Naive B cell (primary cell): ENCODE results near the gene PATJ. TPM values are rescaled to one million over a fixed set of nuclear protein-coding genes. Genes with fewer than 3 reads are reported as not detected.

Experiments
- ATAC-seq, 2 donors: fragments of 150-1000 bp; cut with Tn5 transposase; 2 replicates each; pipeline ENCODE4 v1.10.0; 2021; ENCODE audit warnings: low read depth in 2 of 2, mild to moderate bottlenecking in 2 of 2, moderate library complexity in 2 of 2
- DNase-seq: peaks from one replicate; pipeline ENCODE4 v3.0.0; 2022
- H3K27ac Mint-ChIP-seq, 6 donors: one replicate each; pipeline ENCODE4 v1.8.0; 2020 to 2022; ENCODE audit warnings: mild to moderate bottlenecking in 6 of 6, mixed read lengths in 6 of 6, moderate library complexity in 5 of 6, inconsistent platforms in 2 of 6
- H3K27me3 Mint-ChIP-seq, 3 donors: one replicate each; pipeline ENCODE4 v1.8.0; 2021 to 2022; ENCODE audit warnings: mixed read lengths in 3 of 3, mild to moderate bottlenecking in 1 of 3
- H3K36me3 Mint-ChIP-seq, 2 donors: one replicate each; pipeline ENCODE4 v1.8.0; 2020 to 2022; ENCODE audit warnings: mixed read lengths in 2 of 2, inconsistent platforms in 1 of 2, mild to moderate bottlenecking in 1 of 2
- H3K4me1 Mint-ChIP-seq, 3 donors: one replicate each; pipeline ENCODE4 v1.8.0; 2020 to 2022; ENCODE audit warnings: mixed read lengths in 3 of 3, inconsistent platforms in 1 of 3, mild to moderate bottlenecking in 1 of 3, moderate library complexity in 1 of 3
- H3K4me3 Mint-ChIP-seq, 8 donors: one replicate each; pipeline ENCODE4 v1.8.0; 2020 to 2022; ENCODE audit warnings: mild to moderate bottlenecking in 8 of 8, mixed read lengths in 8 of 8, moderate library complexity in 8 of 8, inconsistent platforms in 2 of 8
- H3K9me3 Mint-ChIP-seq, 7 donors: one replicate each; pipeline ENCODE4 v1.8.0; 2020 to 2022; ENCODE audit warnings: mixed read lengths in 7 of 7, mild to moderate bottlenecking in 5 of 7, inconsistent platforms in 2 of 7, moderate library complexity in 1 of 7
- polyA plus RNA-seq, 6 donors: library from polyadenylated mRNA; unstranded; fragments of 300-500 nt; fragmentation: Illumina TruSeq; gene quantifications; one replicate each; pipeline ENCODE4 v1.2.3, GENCODE V29; 2021; ENCODE audit warnings: low read depth in 6 of 6

Gene PATJ
- polyA plus RNA-seq, 6 donors from 2014 or later: 5.5 to 18.9 (median 11.0) TPM

DNA sequence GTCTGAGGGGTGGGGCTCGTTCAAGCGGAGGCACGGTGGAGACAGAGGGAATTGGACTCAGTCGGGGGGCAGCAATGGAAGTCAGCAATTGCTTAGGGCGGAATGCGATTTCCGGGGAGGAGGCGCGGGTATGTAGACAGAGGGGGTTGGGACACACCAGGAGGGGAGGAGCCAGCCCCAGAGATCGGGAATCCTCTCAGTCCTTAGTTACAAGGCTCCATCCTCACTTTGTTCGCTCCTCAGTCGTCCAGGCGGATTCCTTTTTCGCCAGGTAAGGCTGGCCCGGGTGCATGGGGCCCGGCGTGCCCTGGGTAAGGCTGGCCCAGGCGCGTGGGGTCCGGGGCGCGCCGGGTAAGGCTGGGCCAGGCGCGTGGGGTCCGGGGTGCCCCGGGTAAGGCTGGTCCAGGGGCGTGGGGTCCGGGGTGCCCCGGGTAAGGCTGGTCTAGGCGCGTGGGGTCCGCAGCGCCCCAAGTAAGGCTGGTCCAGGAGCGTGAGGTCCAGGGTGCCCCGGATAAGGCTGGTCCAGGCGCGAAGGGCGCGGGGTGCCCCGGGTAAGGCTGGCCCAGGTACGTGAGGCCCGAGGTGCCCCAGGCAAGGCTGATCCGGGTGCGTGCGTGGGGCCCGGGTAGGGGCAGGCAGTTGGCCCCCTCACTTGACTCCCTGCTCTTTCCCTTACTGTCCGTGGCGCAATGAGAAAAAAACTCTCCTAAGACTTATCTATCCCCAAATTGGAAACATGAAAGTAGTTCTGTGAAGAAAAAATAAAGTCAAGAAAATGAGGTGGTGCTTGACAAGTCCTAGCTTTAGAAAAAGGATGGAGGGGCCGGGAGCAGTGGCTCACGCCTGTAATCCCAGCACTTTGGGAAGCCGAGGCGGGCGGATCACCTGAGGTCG is 452.6 kb downstream of the PATJ start, which contains the start of gene L1TD1:
L1TD1 (plus strand) TSS at position 199 of the 894 bp plus-strand sequence. CDS start 11,780 bp downstream, outside the sequence.
- H3K27ac Mint-ChIP-seq: no peak within 1 kb of the TSS

DNA sequence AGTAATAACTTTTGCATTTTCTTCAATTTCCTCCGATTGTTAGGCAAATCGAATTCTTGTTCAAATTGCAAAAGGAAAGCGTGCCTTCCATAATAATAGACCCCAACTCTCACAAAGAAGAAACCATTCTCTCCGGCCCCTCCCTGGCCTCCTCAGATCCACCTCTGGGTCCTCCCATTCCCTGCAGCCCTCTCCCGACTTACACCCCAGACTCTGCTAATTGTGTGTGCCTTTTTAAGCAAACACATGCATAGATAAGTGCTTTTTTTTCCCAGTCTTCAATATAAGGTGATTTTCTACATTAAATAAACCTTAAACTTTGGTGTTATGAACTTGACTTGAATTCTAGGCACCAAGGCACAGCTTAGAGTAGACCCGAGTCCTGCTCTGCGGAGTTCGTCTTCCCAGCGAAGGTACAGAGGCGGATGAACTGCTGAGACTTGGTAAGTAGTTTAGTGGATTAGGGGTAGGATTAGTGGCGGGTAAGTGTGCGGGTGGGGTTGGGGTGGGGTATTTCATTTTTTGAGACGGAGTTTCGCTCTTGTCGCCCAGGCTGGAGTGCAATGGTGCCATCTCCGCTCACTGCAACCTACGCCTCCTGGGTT is 453.9 kb downstream of the PATJ start:
- ATAC-seq (no peak), DNase-seq (no peak)
- H3K4me1 Mint-ChIP-seq: peaks cover 0 to 10% (median 8%) of the 10 kb centered on the region in 3 donors
- H3K27me3 Mint-ChIP-seq: peaks cover 38 to 55% (median 40%) of the 10 kb centered on the region in 3 donors
- peaks cover 2 to 16% (median 11%) of the 10 kb centered on the region in 7 donors for H3K9me3 Mint-ChIP-seq
- no peak overlapping the region for H3K27ac Mint-ChIP-seq
- peaks cover 6 to 8% of the 10 kb centered on the region in 2 donors for H3K36me3 Mint-ChIP-seq
- H3K4me3 Mint-ChIP-seq: no peak overlapping the region

More for the DNA sequence above, 452.6 kb downstream of the PATJ start, which contains the start of gene L1TD1:
- peaks cover 2 to 16% (median 11%) of the 10 kb centered on the region in 7 donors for H3K9me3 Mint-ChIP-seq
- peaks cover 6 to 8% of the 10 kb centered on the region in 2 donors for H3K36me3 Mint-ChIP-seq
- no peak for ATAC-seq
- DNase-seq: no peak
- H3K4me1 Mint-ChIP-seq: peaks cover 0 to 10% (median 8%) of the 10 kb centered on the region in 3 donors
- H3K4me3 Mint-ChIP-seq: peak within 1 kb of the TSS in 4 of 8 donors; percentile 27 to 63 (median 40)
- peaks cover 38 to 55% (median 40%) of the 10 kb centered on the region in 3 donors for H3K27me3 Mint-ChIP-seq

DNA sequence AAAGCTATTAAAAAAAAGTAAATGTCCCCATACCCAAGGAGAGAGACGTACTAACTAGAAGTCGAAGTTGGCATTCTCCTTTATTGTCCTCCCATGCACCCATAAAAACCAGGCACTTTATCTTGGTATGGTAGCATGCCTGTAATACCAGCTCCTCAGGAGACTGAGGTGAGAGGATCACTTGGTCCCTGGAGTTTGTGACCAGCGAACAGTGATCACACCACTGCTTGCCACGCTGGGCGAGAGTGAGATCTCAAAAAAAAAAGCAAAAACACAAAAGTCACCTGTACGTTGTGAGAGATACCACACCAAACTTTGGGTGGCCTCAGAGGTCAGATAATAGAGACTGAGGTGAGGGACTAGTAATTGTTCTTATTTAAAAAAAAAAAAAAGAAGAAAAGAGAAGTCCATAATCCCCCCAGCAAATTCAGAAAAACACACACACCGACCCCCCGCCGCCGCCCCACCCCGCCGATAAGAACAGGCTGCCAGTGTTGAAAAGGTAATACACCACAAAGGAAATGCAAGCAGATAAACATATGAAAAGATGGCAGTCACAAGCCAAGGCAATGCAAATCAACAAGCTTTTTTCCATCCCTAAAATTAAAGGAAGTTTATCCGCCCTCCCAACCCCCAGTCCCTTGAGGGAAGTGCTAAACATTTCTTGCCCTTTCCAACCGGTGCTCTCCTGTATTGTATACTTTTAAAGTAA is 455.9 kb downstream of the PATJ start:
- Mint-ChIP-seq H3K27me3 (peaks cover 26 to 47% (median 33%) of the 10 kb centered on the region in 3 donors), H3K9me3 (peaks cover 2 to 16% (median 11%) of the 10 kb centered on the region in 7 donors), H3K36me3 (peaks cover 6 to 8% of the 10 kb centered on the region in 2 donors), H3K27ac (no peak overlapping the region), H3K4me3 (no peak overlapping the region), H3K4me1 (peaks cover 0 to 10% (median 8%) of the 10 kb centered on the region in 3 donors)
- ATAC-seq (no peak), DNase-seq (no peak)

DNA sequence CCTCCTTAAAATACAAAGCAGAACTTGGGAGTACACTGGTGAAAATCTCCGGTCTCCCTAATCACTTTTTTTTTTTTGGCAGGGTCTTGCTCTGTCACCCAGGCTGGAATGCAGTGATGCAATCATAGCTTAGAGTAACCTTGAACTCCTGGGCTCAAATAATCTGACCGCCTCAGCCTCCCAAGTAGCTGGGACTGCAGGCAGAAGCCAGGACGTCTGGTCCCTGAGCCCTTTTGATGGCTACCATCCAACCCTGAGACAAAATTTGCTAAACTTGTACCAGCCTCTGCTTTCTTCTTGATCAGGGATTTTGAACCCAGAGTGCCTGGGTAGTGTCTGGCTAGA is 456.5 kb downstream of the PATJ start:
- peaks cover 2 to 12% (median 11%) of the 10 kb centered on the region in 7 donors for H3K9me3 Mint-ChIP-seq
- no peak for DNase-seq
- H3K27me3 Mint-ChIP-seq: peaks cover 21 to 42% (median 29%) of the 10 kb centered on the region in 3 donors
- no peak overlapping the region for H3K27ac Mint-ChIP-seq
- peaks cover 0 to 10% (median 5%) of the 10 kb centered on the region in 3 donors for H3K4me1 Mint-ChIP-seq
- ATAC-seq: no peak
- peak overlapping the region in 1 of 8 donors; percentile 47 for H3K4me3 Mint-ChIP-seq
- H3K36me3 Mint-ChIP-seq: peaks cover 6 to 8% of the 10 kb centered on the region in 2 donors

DNA sequence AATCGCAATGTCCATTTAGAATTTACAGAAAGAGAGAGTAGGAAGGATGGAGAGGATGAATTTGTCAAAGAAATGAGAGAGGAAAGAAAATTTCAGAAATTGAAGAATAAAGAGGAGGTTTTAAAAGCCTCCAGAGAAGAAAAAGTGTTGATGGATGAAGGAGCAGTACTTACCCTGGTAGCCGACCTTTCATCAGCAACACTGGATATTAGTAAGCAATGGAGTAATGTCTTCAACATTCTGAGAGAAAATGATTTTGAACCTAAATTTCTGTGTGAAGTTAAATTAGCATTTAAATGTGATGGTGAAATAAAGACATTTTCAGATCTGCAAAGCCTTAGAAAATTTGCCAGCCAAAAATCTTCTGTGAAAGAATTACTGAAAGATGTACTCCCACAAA is 464.9 kb downstream of the PATJ start:
- peaks cover 7 to 30% (median 24%) of the 10 kb centered on the region in 7 donors for H3K9me3 Mint-ChIP-seq
- peaks cover 0 to 9% (median 4%) of the 10 kb centered on the region in 3 donors for H3K27me3 Mint-ChIP-seq
- H3K36me3 Mint-ChIP-seq: peaks cover 5 to 11% of the 10 kb centered on the region in 2 donors
- no peak overlapping the region for H3K27ac Mint-ChIP-seq
- DNase-seq: no peak
- H3K4me1 Mint-ChIP-seq: no peaks in the 10 kb centered on the region
- ATAC-seq: no peak
- H3K4me3 Mint-ChIP-seq: no peak overlapping the region

DNA sequence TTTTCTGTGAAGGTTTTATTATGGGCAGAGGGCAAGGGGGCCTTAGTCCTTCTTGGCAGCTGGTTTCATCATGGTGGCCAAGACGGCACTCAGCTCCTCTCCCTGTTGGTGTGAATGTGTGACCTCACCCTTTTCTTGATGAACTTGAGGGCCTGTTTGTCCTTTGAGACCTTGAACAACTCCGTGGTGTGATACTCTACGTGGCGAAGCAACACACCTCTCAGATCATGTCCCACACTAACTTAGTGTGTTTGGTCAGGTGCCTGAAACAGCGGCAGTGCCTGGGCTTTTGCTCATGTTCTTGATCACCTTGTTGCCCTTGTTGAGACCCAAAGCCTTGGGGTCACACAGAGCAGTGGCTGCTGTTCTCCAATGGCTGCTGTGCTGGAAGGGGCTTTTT is 465.8 kb downstream of the PATJ start:
- peaks cover 7 to 32% (median 26%) of the 10 kb centered on the region in 7 donors for H3K9me3 Mint-ChIP-seq
- no peak for DNase-seq
- no peak overlapping the region for H3K27ac Mint-ChIP-seq
- peaks cover 0 to 9% (median 4%) of the 10 kb centered on the region in 3 donors for H3K27me3 Mint-ChIP-seq
- H3K36me3 Mint-ChIP-seq: peaks cover 5 to 11% of the 10 kb centered on the region in 2 donors
- ATAC-seq: no peak
- H3K4me3 Mint-ChIP-seq: peak overlapping the region in 1 of 8 donors; percentile 11
- H3K4me1 Mint-ChIP-seq: no peaks in the 10 kb centered on the region

DNA sequence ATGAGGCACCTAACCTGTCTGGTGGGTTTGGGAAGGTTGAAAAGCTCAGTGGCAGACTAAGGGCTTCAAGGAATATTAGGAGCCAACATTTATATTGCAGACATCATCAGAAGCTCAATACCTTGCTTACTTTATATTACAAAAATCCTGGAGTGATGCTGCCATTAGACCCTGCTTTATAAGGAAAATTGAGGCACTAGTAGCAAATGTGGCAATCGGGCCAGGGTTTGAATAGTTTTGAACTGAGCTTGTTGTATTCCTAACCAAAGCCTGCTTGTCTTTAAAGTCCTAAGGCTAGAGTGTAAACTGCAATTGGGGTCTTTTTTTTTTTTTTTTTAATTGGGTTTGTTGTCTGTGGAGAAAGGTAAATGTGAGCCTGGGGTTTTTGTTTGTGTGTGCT is 466.7 kb downstream of the PATJ start:
- Mint-ChIP-seq H3K9me3 (peaks cover 7 to 32% (median 28%) of the 10 kb centered on the region in 7 donors), H3K4me3 (no peak overlapping the region), H3K4me1 (no peaks in the 10 kb centered on the region)

DNA sequence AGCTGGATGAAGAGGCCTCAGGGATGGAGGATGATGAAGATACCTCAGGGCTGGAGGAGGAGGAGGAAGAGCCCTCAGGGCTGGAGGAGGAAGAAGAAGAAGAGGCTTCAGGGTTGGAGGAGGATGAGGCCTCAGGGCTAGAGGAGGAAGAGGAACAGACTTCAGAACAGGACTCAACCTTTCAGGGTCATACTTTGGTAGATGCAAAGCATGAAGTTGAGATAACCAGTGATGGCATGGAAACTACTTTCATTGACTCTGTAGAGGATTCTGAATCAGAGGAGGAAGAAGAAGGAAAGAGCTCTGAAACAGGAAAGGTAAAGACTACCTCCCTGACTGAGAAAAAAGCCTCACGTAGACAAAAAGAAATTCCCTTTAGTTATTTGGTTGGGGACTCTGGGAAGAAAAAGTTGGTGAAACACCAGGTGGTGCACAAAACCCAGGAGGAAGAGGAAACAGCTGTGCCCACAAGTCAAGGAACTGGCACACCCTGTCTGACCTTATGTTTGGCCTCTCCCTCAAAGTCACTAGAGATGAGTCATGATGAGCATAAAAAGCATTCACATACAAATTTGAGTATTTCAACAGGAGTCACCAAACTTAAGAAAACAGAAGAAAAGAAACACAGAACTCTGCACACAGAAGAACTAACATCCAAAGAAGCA is 467.8 kb downstream of the PATJ start:
- Mint-ChIP-seq H3K4me1 (no peaks in the 10 kb centered on the region), H3K4me3 (peak overlapping the region in 1 of 8 donors; percentile 1), H3K27ac (no peak overlapping the region), H3K9me3 (peaks cover 8 to 33% (median 29%) of the 10 kb centered on the region in 7 donors), H3K36me3 (peaks cover 5 to 11% of the 10 kb centered on the region in 2 donors), H3K27me3 (peaks cover 0 to 9% (median 4%) of the 10 kb centered on the region in 3 donors)
- ATAC-seq: no peak
- DNase-seq: no peak

More for the DNA sequence above, 466.7 kb downstream of the PATJ start:
- no peak for ATAC-seq
- DNase-seq: no peak
- peaks cover 0 to 9% (median 4%) of the 10 kb centered on the region in 3 donors for H3K27me3 Mint-ChIP-seq
- H3K36me3 Mint-ChIP-seq: peaks cover 5 to 11% of the 10 kb centered on the region in 2 donors
- H3K27ac Mint-ChIP-seq: no peak overlapping the region

DNA sequence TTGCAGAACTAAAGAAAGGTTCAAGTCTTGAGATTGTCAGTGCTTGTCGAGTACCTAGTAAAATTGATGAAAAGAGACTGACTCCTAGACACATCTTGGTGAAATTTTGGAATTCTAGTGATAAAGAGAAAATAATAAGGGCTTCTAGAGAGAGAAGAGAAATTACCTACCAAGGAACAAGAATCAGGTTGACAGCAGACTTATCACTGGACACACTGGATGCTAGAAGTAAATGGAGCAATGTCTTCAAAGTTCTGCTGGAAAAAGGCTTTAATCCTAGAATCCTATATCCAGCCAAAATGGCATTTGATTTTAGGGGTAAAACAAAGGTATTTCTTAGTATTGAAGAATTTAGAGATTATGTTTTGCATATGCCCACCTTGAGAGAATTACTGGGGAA is 468.7 kb downstream of the PATJ start:
- peaks cover 8 to 33% (median 29%) of the 10 kb centered on the region in 7 donors for H3K9me3 Mint-ChIP-seq
- no peak overlapping the region for H3K4me3 Mint-ChIP-seq
- no peak for ATAC-seq
- no peaks in the 10 kb centered on the region for H3K4me1 Mint-ChIP-seq
- no peak for DNase-seq
- H3K36me3 Mint-ChIP-seq: peaks cover 5 to 11% of the 10 kb centered on the region in 2 donors
- H3K27ac Mint-ChIP-seq: no peak overlapping the region
- H3K27me3 Mint-ChIP-seq: peaks cover 0 to 9% (median 4%) of the 10 kb centered on the region in 3 donors

DNA sequence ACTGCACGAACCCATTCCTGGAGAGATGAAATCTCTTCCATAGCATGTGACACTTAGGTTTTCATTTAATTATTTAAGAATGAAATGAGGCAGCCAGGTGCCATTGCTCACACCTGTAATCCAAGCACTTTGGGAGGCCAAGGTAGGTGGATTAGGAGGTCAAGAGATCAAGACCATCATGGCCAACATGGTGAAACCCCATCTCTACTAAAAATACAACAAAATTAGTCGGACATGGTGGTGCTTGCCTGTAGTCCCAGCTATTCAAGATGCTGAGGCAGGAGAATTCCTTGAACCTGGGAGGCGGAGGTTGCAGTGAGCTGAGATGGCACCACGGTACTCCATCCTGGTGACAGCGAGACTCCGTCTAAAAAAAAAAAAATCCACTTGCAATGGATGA is 470.1 kb downstream of the PATJ start:
- peaks cover 8 to 31% (median 23%) of the 10 kb centered on the region in 7 donors for H3K9me3 Mint-ChIP-seq
- DNase-seq (no peak), ATAC-seq (no peak)
- peak overlapping the region in 1 of 6 donors; percentile 11 for H3K27ac Mint-ChIP-seq
- no peaks in the 10 kb centered on the region for H3K27me3 Mint-ChIP-seq
- peaks cover 5 to 11% of the 10 kb centered on the region in 2 donors for H3K36me3 Mint-ChIP-seq
- H3K4me1 Mint-ChIP-seq: no peaks in the 10 kb centered on the region
- peak overlapping the region in 1 of 8 donors; percentile 15 for H3K4me3 Mint-ChIP-seq

DNA sequence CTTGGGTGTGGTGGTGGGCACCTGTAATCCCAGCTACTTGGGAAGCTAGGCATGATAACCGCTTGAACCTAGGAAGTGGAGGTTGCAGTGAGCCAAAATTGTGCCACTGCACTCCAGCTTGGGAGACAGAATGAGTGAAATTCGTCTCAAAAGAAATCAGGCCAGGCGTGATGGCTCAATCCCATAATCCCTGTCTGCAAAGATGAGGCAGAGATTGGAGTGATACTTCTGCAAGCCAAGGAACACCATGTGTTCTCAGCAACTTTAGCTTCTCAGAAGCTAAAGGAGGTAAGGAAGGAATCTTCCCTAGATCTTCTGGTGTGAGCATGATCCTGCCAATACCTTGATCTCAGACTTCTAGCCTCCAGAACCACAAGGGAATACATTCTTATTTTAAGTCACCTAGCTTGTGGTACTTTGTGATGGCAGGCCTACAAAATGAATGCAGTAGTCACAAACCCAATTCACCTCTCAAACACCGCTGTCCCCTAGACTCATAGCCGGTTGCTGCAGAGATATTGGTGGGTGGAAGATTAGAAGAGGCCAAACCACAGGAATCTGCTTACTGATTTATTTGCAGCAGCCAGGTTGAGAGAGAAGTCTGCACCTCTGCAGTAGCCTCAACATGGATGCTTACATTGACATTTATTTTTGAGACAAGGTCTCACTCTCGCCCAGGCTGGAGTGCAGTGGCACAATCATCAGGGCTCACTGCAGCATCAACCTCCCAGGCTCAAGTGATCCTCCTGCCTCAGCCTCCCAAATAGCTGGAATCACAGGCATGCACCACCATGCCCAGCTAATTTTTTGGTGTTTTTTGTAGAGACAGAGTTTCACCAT is 471.0 kb downstream of the PATJ start:
- Mint-ChIP-seq H3K4me3 (no peak overlapping the region), H3K9me3 (peaks cover 8 to 31% (median 23%) of the 10 kb centered on the region in 7 donors), H3K36me3 (peaks cover 5 to 11% of the 10 kb centered on the region in 2 donors), H3K27me3 (no peaks in the 10 kb centered on the region), H3K27ac (no peak overlapping the region), H3K4me1 (no peaks in the 10 kb centered on the region)
- DNase-seq (no peak), ATAC-seq (no peak)

DNA sequence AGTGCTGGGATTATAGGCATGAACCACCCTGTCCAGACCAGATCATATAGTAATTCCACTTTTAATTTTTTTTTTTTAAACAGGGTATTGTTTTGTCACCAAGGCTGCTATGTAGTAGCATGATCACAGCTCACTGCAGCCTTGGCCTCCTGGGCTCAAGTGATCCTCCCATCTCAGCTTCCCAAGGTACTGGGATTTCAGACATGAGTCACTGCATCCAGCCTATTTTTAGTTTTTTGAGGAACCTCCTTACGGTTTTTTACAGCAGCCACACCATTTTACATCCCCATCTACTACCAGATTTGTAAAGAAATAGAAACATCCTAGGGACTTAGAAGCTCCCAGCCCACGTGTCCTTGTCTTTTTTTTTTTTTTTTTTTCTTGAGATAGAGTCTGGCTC is 476.3 kb downstream of the PATJ start:
- peaks cover 0 to 3% (median 1%) of the 10 kb centered on the region in 7 donors for H3K9me3 Mint-ChIP-seq
- ATAC-seq: no peak

More for the DNA sequence above, 476.3 kb downstream of the PATJ start:
- H3K36me3 Mint-ChIP-seq: no peaks in the 10 kb centered on the region
- DNase-seq: no peak
- no peaks in the 10 kb centered on the region for H3K4me1 Mint-ChIP-seq
- H3K4me3 Mint-ChIP-seq: no peak overlapping the region
- H3K27me3 Mint-ChIP-seq: no peaks in the 10 kb centered on the region
- no peak overlapping the region for H3K27ac Mint-ChIP-seq
